GM12874 (cell line): ENCODE results near the gene SNRPA.

Experiments used
- TF ChIP-seq, protein P1 (sequence below): IDR thresholded peaks from 2 replicates; pipeline ENCODE4 v1.5.1; 2011; ENCODE audit warnings: low read depth, mild to moderate bottlenecking, control low read depth, low read length, moderate library complexity; ENCODE audit not compliant: insufficient read depth

The SNRPA gene

DNA sequence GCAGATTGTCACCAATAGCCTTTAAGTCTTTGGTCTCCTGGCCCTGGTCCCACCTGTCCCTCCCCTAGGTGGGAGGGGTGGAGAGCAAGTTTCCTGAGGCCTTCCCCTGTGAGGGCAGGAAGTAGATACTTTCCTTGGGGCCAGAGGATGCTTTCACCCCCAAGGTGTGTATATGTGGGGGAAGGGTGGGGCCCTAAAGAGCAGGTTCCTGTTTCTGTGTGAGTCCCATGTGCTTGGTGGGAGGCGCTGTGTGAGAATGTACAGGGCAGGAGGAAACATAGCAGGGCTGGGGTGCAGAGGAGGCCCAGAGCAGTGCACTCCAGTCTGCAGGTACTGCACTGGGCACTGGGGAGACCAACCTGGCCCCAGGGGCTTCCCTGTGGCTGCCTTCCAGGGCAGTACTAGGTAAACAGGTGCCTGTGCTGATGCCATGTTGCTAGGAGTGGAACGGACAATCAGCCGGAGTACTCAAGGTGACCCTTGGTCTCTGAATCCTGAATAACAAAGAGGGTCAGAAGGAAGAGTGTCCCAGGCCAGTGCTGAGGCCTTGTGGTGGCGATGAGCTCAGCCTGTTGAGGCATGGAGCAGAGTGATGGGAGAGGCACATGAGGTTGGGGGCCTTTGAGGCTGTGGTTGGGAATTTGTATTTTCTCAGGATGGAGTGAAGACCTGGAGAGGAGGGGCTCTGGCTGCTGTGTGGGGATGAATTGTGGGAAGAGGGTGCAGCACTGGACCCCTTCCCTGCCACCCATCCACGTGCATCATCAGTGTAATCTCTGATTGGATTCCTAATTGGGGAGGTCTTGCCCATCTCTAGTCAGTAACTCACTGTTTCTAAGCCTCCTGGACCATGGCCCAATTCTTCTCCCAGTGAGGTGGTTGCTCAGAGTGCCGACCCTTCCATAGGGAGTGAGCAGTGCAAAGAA is 53.1 kb downstream of the SNRPA start:
- TF ChIP-seq, protein P1, sequence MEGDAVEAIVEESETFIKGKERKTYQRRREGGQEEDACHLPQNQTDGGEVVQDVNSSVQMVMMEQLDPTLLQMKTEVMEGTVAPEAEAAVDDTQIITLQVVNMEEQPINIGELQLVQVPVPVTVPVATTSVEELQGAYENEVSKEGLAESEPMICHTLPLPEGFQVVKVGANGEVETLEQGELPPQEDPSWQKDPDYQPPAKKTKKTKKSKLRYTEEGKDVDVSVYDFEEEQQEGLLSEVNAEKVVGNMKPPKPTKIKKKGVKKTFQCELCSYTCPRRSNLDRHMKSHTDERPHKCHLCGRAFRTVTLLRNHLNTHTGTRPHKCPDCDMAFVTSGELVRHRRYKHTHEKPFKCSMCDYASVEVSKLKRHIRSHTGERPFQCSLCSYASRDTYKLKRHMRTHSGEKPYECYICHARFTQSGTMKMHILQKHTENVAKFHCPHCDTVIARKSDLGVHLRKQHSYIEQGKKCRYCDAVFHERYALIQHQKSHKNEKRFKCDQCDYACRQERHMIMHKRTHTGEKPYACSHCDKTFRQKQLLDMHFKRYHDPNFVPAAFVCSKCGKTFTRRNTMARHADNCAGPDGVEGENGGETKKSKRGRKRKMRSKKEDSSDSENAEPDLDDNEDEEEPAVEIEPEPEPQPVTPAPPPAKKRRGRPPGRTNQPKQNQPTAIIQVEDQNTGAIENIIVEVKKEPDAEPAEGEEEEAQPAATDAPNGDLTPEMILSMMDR: no peak

DNA sequence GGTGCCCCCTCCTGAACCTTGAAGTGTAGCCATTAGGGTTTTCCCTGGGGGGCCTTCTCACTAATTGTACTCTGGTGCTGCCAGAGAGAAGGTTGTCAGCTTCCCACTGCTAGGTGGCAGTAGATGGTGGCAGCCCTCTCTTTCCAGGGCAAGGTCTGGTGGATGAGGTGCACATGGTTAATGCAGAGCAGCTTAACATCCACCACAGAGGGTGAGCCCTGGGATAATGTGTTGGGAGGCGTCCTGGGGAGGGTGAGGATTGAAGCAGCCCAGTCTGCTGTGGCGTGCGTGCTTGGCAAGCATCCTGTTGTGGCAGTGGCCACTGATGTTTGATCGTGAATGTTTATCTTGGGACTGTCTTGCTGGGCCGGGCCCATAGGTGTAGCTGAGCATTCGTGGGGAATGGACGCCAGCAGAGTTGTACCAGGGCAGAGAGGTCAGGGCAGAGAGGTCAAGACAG is 53.8 kb downstream of the SNRPA start:
- TF ChIP-seq, protein P1: no peak

DNA sequence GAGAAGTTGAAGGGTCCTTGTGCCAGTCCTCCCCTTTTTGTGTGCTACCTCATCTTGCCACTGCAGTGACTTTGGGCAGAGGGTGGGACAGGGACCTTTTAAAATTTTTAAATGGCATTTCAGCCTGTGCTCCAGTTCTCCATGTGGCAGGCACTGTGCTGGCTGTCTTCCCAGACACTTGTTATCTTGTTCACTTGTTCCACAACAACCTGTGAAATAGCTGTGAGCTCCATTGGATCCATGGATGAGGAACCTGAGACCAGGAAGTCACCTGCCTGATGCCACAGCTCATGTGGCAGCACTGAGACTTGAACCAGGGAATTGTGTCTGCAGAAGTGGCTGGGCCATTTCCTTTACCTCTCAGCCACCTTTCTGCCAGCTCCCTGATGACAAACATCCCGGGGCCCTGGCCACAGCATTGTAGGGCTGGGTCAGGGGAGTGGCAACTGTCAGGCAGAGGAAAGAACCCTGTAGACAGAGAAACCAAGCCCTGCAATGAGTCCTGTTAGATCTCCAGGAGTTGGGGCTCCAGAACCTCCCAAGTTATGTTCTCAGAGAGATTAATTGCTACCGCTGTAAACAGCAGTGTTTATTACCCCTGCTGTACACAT is 54.4 kb downstream of the SNRPA start:
- TF ChIP-seq, protein P1: no peak

DNA sequence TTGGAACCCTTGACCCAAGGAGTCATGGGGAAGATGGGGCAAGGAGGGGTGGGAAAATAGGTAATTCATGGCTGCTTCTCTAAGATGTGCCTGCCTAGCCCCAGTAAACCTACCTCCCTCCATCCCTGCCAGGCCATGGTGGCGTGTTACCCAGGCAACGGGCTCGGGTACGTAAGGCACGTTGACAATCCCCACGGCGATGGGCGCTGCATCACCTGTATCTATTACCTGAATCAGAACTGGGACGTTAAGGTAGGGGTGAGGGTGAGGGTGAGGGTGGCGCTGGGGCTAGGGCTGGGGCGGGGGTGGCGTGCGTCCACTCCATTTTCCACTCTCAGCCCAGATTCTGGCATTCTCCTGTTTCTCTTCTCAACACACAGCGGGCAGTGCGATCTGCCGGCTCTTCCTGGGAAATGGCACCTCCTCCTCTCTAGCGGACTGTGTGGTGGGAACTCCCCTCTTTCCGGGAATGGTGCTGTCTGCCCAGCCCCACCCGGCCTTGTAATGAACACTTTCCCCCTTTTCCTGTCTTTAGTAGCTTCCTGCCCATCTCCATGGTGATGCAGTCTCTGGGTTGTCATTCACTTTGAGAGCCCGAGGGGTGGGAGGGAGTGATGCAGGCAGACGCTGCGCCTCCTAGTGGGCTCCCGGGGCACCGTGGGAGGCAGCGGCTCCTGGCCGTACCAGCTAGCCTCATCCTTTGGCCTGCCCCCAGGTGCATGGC is 55.6 kb downstream of the SNRPA start:
- TF ChIP-seq, protein P1: peak; percentile 87

DNA sequence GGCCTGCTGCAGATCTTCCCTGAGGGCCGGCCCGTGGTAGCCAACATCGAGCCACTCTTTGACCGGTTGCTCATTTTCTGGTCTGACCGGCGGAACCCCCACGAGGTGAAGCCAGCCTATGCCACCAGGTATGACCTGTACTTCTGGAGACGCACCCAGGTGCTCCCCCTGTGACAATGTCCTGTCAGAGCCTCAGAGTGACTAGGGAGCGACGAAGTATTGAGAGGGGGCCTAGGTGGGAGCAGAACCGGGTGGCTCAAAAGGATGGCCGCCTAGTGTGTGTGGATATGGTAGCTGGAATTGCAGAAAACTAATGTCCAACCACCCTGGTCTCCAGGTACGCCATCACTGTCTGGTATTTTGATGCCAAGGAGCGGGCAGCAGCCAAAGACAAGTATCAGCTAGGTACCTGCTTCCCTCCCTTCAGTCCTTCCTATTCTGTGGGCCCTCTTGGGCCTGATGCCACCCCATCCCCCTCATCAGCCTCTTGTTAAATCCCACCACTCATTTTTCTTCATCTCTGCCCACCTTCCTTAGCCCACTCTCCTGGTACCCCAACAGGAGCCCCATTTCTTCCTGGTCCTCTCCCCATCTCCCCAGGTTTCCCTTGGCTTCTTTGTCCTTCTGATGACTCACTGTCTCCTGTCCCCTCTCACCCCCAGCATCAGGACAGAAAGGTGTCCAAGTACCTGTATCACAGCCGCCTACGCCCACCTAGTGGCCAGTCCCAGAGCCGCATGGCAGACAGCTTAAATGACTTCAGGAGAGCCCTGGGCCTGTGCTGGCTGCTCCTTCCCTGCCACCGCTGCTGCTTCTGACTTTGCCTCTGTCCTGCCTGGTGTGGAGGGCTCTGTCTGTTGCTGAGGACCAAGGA is 56.4 kb downstream of the SNRPA start:
- TF ChIP-seq, protein P1: peak; percentile 27; the same call in 1 of the 2 replicates

DNA sequence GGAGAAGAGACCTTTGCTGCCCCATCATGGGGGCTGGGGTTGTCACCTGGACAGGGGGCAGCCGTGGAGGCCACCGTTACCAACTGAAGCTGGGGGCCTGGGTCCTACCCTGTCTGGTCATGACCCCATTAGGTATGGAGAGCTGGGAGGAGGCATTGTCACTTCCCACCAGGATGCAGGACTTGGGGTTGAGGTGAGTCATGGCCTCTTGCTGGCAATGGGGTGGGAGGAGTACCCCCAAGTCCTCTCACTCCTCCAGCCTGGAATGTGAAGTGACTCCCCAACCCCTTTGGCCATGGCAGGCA is 57.0 kb downstream of the SNRPA start:
- TF ChIP-seq, protein P1: no peak
